Measurements from ENCODE around the gene DGKE.

DGKE gene

GRCh38 chr17:56833809-56834379, at the start of gene DGKE, which contains the start of gene C17orf67:
Gene DGKE, plus strand, starts transcription at chr17:56834151. Its CDS starts 645 bp downstream, at chr17:56834796.
Gene C17orf67, minus strand, starts transcription at chr17:56833920. Its CDS starts 18,110 bp downstream, at chr17:56815810.
- peak; percentile 95 for DNase-seq

GRCh38 chr17:56785405-56785804, 48.5 kb upstream of the DGKE start:
- DNase-seq, result peak; percentile 35

- DNase-seq, result no peak
Measured at GRCh38 chr17:56785997-56786680, 47.8 kb upstream of the DGKE start.

GRCh38 chr17:56786989-56787482, 46.9 kb upstream of the DGKE start:
- DNase-seq, result no peak

GRCh38 chr17:56792267-56792666, 41.7 kb upstream of the DGKE start:
- no peak for DNase-seq

- no peak for DNase-seq
Measured at GRCh38 chr17:56793531-56793930, 40.4 kb upstream of the DGKE start.

GRCh38 chr17:56793957-56794356, 40.0 kb upstream of the DGKE start:
- no peak for DNase-seq

GRCh38 chr17:56795221-56795865, 38.6 kb upstream of the DGKE start:
- DNase-seq, result no peak

GRCh38 chr17:56796536-56796935, 37.4 kb upstream of the DGKE start:
- DNase-seq, result no peak

- peak; percentile 33 for DNase-seq
Measured at GRCh38 chr17:56798916-56799315, 35.0 kb upstream of the DGKE start.

GRCh38 chr17:56801459-56802178, 32.3 kb upstream of the DGKE start:
- no peak for DNase-seq

GRCh38 chr17:56803071-56803470, 30.9 kb upstream of the DGKE start:
- no peak for DNase-seq

GRCh38 chr17:56804454-56804853, 29.5 kb upstream of the DGKE start:
- no peak for DNase-seq

GRCh38 chr17:56806949-56807348, 27.0 kb upstream of the DGKE start:
- DNase-seq, result no peak

GRCh38 chr17:56807723-56808122, 26.2 kb upstream of the DGKE start:
- DNase-seq, result no peak

GRCh38 chr17:56808503-56808902, 25.4 kb upstream of the DGKE start:
- peak; percentile 39 for DNase-seq

GRCh38 chr17:56809106-56809819, 24.7 kb upstream of the DGKE start:
- peak; percentile 74 for DNase-seq

- no peak for DNase-seq
Measured at GRCh38 chr17:56809820-56810179, 24.2 kb upstream of the DGKE start.

- peak; percentile 70 for DNase-seq
Measured at GRCh38 chr17:56810343-56810742, 23.6 kb upstream of the DGKE start.

- DNase-seq, result no peak
Measured at GRCh38 chr17:56810891-56811775, 22.8 kb upstream of the DGKE start.

GRCh38 chr17:56812901-56813388, 21.0 kb upstream of the DGKE start:
- DNase-seq, result peak; percentile 81

All from NCI-H2171 (cell line).